Renal cortex interstitium (tissue), 15 donors: ENCODE data around the gene PSMB11. TPM values are rescaled to one million over a fixed set of nuclear protein-coding genes. Genes with fewer than 3 reads are reported as not detected.
"Not testable (repeated sequence)": the region's sequence is repeated elsewhere in the genome, so short reads cannot be mapped to it uniquely, and the experiment has no call there.

Experiments used
- DNase-seq, 11 donors: peaks; one replicate each; pipeline ENCODE4 v3.0.0-alpha.2; 2013; ENCODE audit warnings: low read depth in 9 of 11, low spot score in 4 of 11; ENCODE audit errors: extremely low read depth in 1 of 11
- long read RNA-seq, 16 experiments: transcript quantifications; one replicate each; lab custom pipeline, GENCODE V29; 2026
- polyA plus RNA-seq, 3 donors: library from polyadenylated mRNA; unstranded; fragments of 120-200 nt; gene quantifications; one replicate each; pipeline ENCODE4 v1.2.1, GENCODE V29; 2013; ENCODE audit not compliant: insufficient read length in 3 of 3

The PSMB11 gene, protein sequence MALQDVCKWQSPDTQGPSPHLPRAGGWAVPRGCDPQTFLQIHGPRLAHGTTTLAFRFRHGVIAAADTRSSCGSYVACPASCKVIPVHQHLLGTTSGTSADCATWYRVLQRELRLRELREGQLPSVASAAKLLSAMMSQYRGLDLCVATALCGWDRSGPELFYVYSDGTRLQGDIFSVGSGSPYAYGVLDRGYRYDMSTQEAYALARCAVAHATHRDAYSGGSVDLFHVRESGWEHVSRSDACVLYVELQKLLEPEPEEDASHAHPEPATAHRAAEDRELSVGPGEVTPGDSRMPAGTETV
- polyA plus RNA-seq = not detected
- long read RNA-seq, donor 1 = 0 reads
- long read RNA-seq, donor 2 = 0 reads
- long read RNA-seq, donor 3 = 0 reads
- long read RNA-seq, donor 4 = 0 reads
- long read RNA-seq, donor 5 = 0 reads
- long read RNA-seq, donor 6 = 0 reads
- long read RNA-seq, donor 7 = 0 reads
- long read RNA-seq, donor 8 = 0 reads
- long read RNA-seq, donor 9 = 0 reads
- long read RNA-seq, donor 10 = 0 reads
- long read RNA-seq, donor 11 = 0 reads
- long read RNA-seq, donor 12 = 0 reads
- long read RNA-seq, donor 13 = 0 reads
- long read RNA-seq, donor 14 = 0 reads
- long read RNA-seq, donor 15 = 0 reads
- long read RNA-seq, donor 16 = 0 reads

DNA sequence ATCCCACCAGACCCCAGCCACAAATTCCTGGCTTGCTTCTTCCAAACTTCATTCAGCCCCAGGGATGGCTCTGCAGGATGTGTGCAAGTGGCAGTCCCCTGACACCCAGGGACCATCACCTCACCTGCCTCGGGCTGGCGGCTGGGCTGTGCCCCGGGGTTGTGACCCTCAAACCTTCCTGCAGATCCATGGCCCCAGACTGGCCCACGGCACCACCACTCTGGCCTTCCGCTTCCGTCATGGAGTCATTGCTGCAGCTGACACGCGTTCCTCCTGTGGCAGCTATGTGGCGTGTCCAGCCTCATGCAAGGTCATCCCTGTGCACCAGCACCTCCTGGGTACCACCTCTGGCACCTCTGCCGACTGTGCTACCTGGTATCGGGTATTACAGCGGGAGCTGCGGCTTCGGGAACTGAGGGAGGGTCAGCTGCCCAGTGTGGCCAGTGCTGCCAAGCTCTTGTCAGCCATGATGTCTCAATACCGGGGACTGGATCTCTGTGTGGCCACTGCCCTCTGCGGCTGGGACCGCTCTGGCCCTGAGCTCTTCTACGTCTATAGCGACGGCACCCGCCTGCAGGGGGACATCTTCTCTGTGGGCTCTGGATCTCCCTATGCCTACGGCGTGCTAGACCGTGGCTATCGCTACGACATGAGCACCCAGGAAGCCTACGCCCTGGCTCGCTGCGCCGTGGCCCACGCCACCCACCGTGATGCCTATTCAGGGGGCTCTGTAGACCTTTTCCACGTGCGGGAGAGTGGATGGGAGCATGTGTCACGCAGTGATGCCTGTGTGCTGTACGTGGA is at the start of gene PSMB11:
TSS of gene PSMB11 (plus strand) at position 51 of the 804 bp plus-strand sequence. CDS start at position 65, 14 bp downstream.
- DNase-seq = no peak

DNA sequence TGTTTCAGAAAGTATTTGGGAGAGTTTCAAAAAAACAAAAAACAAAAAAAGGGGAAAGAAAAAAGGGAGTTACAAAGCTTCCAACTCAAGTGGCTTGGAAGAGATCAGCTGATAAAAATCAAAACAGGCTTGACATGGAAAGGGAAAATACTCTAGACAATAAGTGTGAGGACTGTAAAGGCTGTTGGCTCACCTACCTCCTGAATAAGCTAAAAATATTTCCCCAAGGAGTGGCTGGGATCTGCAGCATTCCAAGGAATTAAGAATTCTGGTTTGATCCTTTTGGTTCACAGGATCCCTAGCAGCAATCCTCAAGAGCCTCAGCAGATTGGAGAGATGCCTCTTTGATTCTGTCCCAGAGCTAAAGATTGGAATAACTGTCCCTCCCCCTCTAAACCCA is 48.5 kb upstream of the PSMB11 start:
- DNase-seq = no peak

DNA sequence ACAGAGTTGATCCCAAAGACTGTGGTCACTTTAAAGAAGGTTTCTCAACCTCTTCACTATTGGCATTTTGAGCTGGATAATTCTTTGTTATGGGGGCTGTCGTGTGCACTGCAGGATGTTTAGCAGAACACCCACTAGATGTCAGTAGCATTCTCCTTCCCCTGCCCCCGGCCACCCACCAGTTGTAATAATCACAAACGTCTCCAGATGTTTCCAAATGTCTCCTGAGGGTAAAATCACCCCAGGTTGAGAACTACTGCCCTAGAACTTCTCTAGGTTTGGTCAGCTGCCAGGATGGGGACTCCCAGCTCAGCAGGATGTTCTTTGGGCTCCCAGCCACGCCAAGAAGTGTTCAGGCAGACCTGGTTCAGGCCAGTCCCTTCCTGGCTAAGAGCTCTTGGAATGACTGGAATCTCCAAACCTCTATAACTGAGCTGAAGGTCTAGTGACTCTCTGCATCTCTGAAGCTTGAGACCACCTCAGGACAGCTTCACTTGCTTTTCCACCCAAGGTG is 47.2 kb upstream of the PSMB11 start:
- DNase-seq = peak in 1 of 11 donors; percentile 34

DNA sequence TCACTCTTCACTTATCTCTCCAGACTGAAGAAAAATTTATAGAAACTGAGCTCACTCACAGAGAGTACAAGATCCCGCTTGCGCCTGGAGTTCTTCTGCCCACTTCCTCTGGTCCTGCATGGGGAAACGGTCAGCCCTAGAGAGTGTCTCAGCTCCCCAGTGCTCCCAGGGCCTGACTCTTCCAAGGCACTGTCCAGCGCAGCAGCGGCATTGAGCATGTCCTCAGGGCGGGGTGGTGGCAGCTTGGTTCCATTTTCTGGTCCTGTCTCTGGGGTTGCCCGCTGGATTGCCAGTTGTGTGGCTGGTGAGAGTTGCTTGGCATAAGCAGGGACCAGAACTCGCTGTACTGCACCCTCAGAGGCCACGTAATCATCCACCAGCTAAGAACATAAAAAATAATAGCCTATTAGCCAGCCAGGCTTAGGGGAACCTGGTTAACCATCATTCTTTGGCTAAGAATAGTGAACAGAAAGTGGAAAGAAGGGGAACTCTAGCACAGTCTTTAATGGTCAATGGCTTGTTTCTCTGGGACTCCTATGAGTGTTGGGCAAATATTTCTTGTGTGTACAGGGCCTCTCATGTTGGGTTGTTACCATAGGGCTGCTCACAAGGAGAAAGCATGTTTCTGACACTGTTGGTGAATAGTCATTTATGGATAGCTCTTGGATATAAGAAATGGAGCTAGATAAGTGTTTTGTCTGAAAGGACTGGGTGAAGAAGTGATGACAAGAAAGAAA is 46.0 kb upstream of the PSMB11 start:
- DNase-seq = no peak

DNA sequence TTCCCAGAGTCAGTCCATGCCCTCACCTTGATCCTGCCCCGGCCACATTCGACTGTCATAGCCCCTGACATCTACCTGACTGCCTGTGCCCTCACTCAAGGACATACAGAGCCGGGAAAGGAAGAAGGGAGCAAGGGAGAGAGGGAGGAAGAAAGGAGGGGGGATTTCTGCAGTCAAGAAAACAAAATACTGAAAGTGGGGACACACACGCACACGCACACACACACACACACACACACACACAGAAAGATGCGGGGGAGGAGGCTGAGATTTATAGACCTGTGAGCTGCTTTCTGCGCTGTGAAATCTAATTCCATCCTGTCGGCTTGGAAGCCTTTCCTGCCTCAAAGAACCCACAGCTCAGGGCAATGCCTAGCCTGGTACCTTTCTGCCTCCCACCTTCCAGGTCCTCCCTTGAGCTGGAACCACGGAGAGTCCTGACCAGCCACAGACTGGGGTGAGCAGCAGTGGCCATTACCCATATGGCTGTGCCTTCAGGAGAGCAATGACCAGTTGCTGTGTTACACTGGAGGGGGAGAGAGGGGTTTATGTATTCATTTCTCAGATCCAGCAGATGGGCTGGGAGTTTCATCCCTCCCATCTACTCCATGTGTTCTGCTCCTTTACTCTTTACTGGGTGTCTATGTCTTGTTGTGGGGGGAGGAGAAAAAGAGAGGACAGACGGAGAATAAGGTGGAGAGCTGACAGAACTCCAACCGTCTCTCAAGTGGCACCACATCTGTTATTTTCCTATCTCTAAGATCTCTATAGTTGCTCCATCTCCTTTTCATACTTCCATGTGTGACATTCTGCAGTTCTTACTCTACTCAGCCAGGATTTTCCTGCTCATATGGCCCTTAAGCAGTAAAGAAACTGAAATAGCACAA is 45.0 kb upstream of the PSMB11 start:
- DNase-seq = peak in 6 of 11 donors; percentile 72 to 86 (median 80)

DNA sequence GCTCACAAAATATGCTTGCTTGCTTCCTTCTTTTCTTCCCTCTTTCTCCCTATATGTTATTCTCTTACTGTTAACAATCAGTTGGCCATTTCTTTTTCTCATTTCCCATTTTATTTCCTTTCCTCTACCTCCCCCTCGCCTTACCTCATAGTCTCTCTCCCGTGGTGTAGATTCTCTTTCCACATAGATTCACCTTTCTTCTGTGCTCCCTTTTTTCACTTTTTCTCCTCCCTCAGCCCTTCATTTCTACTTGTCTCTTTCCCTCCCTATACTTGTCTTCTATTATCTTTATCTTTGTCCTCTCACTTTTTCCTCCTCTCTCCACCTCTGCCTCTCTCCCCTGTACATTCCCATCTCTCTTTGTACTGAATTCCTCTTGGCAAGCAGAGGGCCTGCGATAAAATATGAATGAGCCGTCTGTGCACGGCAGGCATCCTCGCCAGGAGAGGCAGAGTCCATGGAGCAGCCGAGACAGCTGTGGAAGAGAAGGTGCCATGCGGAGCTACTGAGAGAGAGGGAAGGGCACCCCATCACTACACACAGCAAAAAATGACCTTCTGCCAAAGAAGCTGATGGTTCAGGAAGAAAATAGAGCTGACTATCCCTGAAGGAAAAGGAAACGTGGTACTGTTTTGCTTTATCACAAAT is 44.2 kb upstream of the PSMB11 start:
- no peak for DNase-seq

DNA sequence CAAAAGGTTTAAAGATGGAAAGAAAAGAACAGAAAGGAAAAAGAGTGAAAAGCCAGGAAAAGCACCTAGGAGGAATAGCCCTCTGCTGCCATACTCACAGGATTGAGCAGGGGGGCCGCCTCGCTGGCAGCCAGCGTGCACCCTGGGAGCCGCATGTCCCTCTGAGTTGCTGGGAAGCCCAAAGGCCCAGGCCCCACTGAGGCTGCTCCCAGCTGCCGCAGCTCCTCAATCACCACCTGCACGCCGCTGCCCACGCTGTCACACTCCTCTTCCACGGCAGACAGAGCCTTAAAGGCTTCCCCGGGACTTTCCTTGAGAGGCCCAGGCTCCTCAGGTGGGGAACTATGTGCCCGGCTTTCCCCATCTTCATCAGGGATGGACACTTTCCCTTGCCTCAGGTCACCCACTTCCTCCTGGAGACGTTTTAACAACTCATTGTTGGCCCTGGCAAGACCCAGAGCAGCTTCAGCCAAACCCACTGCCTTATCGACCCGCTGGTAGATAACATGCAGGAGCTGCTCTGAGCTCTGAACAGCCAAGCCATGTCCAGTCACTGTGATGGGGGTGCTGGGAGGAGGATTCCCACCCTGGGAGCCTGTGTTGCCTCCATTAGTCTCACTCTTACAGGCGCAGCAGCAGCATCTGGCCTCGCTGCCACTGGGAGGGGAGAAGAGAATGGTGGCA is 43.5 kb upstream of the PSMB11 start:
- DNase-seq = no peak

DNA sequence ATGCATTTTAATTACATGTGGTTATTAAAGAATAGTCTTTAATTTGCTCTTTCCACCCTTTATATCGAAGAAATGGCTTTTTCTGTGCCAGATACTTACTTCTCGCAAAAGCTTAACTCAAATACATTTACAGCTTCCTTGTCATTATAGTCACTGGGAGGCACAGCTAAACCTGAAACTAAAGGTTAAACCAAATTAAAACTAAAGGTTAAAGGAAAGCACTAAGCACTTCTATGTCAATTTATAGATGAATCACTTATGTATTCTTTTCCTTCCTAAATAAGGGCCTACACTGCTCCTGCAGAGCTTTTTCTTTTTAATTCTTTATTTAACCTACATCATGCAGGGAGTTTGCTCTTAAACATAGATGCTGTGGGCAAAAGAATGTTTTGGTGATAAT is 41.2 kb upstream of the PSMB11 start:
- no peak for DNase-seq

DNA sequence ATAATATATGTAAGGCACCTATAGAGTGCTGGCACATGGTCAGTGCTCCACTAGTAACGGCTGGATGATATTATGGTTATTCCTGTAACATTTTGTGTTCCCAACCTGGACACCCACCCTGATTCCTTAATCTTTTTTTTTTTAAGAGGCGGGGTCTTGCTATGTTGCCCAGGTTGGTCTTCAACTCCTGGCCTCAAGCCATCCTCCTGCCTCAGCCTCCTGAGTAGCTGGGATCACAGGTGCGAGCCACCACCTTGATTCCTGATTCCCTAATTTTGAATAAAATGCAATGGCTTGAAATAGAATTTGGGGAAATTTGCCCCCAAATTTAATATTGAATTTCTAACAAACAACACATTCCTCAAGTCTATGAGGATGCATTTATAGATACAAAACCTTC is 39.4 kb upstream of the PSMB11 start:
- DNase-seq = no peak

DNA sequence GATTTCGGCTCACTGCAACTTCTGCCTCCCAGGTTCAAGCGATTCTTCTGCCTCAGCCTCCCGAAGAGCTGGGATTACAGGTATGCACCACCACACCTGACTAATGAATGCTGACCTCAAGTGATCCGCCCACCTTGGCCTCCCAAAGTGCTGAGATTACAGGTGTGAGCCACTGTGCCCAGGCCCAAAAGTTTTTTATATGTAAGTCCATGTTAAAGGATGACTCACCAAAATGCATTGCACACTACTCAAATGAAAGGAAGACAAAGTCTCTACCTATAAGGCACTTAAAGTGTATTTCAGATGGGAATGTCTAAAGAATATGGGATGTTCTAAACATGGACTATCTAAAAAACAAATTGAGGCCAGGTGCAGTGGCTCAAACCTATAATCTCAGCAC is 37.7 kb upstream of the PSMB11 start:
- not testable (repeated sequence) for DNase-seq

DNA sequence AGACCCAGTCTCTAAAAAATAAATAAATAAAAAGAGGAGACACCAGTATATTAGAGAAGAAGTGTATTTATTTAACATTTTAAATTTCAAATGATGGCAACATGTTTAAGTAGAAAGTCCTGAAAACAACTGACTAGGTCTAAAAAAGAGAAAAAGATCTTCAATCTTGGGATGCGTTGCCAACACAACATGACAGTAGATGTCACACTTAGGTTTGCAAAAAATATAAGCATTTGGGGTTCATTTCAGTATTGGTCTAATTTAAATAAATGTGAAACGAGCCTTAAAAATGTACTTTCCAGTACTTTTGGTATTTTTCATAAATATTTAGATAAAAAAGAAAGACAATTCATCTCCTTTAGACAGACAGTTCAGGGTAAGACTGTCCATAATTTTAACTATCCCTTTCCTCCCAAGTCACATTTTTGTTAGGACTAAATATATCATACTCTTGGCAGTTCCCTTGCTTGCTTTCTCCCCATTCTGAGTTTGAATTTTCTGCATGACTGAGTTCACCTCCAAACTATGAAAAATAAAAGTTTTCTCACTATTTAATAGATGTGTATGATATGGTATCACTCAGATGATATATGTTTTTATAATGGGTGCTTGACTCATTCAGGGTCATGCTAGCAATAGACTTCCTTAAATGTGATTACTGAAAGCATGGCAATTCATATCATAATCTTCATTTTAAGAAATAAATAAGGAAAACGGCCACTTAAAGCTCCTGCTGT is 36.4 kb upstream of the PSMB11 start:
- no peak for DNase-seq

DNA sequence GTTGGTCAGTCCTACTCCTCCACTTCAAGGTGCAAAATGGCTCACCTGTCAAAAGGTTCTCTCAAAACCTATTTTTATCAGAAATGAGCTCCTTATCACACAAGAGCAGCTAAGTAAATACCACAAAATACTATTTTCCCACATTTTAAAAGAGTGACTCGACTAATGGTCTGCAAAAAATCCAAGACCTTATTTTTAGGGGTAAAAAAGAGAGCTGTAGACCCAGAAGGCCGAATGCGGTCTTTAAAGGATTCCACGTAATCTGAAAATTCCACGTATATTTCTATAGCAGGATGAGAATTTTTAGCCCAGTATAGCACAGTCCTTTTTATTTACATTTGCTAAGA is 35.9 kb upstream of the PSMB11 start:
- no peak for DNase-seq

DNA sequence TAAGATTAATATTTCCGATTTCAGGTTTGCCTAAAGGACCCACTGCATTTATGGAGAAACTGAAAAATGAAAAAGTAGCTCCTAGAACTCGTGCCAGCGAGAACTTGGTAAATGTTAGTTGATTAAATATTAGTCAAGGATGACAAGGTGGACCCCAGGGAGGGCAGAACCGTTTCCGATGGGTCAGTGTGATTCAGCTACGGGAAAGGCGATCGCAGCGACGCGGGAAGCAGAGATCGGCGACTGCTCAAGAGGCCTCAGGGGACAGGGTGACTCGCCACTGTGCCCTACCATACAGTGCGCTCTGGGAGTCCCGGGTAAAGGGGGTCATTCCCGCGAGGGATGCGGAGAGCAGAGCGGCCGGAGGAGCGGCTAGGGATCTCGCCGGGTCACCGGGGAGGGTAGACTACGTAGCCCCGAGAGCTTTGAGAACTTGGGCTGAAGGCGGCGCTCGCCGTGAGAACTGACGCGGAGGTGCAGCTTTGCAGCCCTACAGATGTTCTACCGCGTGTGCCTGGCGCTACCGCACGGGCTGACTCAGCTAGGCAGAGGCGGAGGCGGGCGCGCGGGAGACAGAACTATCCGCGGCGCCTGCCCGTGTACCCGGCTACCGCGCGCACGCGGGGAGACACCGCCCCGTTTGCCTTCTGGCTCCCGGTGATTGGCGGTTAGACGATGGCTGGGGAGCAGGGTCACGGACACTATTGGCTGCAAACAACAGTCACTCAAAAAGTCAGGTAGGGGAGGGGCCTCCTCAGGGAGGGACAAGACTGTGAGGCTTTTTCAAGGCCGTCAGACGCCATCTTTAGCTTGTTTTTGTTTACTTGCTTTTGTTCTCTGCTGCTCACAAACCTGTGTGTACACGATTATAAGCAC is 35.2 kb upstream of the PSMB11 start:
- DNase-seq = peak; percentile 93 to 98 (median 97)

DNA sequence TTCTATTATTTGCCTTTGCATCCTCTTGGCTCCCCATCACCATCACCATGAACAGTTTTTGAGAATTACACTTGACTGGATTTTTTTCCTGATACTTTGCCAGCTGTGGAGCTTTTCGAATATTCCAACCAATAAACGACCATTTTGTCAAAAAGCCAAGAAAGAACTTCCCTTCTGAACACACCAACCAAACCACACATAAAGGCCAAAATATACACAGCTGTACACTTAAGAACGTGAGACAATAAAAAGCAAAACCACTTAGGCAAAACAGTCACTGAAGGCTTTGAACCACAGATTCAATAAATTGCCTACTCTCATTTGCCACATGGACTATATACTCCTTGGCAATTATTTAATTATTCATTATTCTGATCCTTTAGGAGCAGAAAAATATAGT is 33.2 kb upstream of the PSMB11 start:
- DNase-seq = no peak

DNA sequence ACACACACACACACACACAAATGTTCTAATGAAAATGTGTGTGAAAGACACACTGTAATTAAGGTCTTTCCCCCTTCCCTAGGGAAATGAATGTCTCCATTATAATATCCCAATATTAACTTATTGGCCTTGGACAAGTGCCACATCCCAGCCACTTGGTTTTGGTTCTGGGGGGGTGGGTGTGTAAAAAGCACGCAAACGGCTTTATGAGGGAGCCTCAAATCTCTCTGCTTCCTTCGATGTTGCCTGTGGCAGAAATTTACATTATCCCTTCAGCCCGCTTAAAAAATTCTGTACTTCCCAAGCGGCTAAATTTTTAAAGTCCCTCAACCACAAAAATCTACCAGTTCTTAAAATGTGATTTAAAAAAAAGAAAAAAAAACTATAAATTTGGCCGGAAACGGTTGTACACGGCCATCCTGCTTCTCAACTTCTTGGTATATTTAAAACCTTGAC is 32.5 kb upstream of the PSMB11 start:
- no peak for DNase-seq
